GM21423 (cell line): Measurements from ENCODE around the gene EFR3B.

ENCODE experiments used
- ATAC-seq: cut with Tn5 transposase; IDR thresholded peaks from one replicate; pipeline ENCODE4 v1.9.1; 2021; ENCODE audit warnings: mild to moderate bottlenecking, moderate library complexity; ENCODE audit not compliant: unreplicated experiment

Gene EFR3B

DNA sequence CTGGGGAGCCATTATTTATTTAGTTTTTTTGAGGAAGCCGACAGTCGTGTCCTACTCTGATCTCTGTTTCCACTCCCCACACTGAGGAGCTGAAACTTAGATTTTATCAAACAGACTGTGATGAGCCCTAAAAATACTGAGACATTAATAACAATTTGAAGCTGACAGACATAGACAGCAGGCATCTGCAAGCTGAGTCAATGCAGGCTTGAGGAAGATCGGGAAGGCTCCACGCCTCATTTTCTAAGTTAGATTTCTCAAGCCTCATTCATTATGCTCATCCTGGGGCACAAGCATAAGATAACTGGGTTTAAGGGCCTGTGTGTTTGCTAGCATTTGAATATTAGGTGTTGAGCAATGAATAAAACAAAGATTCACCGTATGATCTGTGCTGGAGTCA, 26.3 kb downstream of the EFR3B start:
- ATAC-seq, result no peak

DNA sequence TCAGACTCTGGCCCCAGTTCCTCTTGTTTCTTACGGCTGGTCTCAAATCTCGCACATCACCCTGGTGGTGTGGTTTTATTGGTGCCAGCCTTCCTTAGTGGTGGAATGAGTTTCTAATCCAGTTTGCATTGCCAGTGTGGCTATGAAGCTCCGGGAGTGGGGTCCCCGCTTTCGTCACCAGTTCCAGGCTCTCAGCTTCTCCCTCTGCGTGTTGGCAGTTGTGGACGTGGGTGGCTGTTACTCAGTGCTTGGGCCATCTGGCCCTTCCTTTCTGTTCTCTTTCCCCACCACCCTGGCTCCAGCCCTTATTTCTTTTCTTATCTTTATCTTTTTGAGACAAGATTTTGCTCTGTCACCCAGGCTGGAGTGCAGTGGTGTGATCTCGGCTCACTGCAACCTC, 30.1 kb downstream of the EFR3B start:
- no peak for ATAC-seq

DNA sequence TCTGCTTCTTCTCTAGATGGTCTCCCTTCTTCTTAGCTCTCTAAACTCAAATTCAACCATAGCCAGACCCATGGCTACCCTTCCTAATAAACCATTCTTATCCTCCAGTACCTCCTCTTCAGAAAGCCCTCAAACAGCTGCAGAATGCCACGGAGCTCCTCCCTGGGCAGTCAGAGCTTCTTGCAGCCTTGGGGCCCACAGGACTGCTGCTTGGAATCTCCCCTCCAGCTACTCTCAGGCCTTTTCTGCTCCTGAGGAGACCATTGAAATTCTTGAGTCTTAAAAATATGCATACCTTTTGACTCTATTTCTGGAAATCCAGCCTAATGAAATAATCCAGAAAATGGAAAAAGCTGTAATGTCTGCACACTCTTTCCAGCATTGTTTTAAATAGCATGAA, 30.7 kb downstream of the EFR3B start:
- ATAC-seq, result no peak

DNA sequence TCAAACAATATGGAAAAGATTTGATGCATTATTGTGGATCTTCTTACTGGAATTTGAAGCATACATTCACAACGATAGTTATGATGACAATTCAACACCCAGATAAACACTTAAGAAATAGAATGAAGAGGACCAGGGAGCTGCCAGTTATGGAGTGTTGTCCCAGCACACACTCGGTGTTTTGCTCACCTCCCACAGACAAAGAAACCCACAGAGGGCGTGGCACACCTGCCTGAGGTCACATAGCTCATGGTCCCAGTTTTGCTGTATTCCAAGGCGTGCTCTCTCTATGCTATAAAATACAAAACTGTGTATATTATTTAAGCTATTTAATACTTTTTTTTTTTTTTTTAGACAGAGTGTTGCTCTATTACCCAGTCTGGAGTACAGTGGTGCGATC, 31.1 kb downstream of the EFR3B start:
- ATAC-seq, result no peak

DNA sequence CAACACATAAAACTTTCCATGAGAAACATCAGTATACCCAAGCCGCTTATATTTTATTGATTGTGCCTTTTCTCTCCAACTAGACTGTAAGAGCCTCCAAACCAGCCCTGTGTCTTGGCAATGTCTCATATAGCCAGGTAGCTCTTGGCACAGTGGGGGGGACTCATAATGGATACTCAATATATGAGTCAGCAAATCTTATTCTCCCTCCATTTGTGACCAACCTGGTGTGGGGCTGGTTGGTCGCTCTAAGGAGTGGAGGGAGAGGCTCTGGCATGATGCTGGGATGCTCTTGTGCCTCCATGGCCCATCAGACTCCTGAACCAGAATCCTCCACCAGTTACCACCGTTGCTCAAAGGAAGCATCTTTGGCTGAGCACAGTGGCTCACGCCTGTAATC, 32.0 kb downstream of the EFR3B start:
- ATAC-seq, result no peak

DNA sequence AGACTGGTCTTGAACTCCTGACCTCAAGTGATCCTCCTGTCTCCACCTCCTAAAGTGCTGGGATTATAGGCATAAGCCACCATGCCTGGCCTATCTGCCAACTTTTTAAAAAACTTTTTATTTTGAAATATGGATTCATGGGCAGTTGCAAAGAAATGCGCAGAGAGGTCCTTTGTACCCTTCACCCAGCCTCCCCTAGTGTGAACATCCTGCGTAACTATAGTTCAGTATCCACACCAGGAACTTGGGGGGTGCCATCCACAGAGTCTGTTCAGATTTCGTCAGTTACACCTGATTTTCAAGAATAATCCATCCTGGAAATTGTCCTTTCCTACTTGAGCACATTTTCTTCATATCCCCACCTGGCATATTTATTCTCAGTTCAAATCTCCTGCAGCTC, 33.0 kb downstream of the EFR3B start:
- ATAC-seq, result no peak

- ATAC-seq, result no peak
Measured at GRCh38 chr2:25076749-25077148, 34.9 kb downstream of the EFR3B start.

DNA sequence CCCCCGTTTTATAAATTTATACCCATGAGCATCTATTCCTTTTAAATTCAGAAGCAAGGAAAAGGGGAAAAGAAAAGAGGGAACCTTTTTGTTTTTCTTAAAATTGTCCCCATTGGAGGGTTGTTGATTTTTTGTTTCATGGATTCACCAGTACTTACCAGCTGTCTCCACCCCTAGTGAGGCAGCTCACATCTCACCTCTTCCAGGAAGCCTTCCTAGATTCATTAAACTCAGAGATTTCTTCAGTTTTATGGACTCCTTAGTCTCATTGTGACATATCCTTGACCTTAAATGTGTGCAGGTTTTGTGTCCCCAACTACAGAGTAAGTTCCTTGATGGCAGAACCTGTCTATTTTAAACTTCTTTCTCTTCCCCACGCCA, 35.9 kb downstream of the EFR3B start:
- no peak for ATAC-seq

DNA sequence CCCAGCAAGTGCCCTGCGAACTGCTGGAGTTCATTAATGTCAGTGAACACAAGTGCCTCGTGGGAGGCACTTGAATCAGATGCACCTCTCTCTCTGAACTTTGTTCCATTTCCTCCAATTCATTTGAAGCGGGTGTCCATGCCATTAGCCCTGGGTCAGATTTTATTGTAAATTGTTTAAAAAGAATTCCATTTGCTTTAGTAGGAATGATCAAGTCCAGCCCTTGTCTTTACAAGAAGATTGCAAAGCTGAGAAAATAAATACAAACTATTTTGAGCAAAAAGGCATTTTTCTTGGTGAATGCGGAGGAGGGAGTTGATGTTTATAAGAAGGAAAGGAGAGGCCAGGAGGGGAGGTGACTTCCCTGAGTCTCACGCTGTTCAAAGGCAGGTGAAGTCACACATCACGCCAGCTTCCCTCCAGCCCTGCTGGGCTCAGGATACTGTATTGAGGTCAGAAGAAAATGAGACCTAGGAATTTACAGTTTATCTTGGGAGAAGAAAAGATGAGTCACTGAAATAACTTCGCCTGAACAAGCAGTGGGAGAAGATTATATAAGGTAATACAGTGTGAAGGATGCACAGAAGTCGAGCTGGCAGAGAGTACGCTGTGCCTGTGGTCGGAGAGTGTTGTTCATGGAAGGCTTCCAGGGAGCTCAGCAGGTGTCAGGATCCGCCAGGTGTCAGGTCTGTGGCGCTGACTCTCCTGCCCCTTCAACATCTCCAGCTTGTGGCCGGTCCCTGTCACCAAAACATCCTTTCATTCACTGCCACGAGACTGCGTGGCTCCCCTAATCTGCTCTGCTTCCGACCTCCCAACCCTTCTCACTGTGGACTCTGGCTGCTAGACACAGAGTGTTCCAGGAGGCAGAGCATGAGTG, 36.5 kb downstream of the EFR3B start:
- no peak for ATAC-seq

- ATAC-seq, result no peak
Measured at GRCh38 chr2:25079050-25079635, 37.3 kb downstream of the EFR3B start.

DNA sequence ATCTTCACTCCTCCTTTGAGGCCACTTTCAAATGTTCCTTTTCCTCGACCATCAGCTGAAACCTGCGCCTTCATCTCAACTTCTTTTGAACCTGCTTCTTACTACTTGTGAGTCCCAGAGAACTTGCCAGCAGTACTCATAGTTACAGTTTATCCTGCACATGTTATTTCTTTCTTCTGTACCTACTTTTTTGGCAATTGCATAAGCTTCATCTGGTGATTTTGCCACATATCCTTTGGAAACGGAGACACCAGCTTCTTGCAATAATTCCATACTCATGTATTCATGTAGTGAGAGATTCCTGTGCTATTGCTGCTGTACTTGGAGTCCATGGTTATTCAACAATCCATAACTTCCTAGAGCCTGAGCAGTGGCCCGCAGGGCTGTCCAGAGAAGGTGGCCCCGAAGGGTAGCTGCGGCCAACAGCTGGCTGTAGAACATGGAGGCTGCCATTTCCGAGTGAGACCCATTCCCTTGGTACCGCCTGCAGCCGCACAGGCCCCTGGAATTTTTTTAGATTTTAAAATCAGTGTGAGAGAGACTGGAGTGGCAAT, 39.4 kb downstream of the EFR3B start:
- no peak for ATAC-seq

- ATAC-seq, result no peak
Measured at GRCh38 chr2:25082002-25082622, 40.2 kb downstream of the EFR3B start.

DNA sequence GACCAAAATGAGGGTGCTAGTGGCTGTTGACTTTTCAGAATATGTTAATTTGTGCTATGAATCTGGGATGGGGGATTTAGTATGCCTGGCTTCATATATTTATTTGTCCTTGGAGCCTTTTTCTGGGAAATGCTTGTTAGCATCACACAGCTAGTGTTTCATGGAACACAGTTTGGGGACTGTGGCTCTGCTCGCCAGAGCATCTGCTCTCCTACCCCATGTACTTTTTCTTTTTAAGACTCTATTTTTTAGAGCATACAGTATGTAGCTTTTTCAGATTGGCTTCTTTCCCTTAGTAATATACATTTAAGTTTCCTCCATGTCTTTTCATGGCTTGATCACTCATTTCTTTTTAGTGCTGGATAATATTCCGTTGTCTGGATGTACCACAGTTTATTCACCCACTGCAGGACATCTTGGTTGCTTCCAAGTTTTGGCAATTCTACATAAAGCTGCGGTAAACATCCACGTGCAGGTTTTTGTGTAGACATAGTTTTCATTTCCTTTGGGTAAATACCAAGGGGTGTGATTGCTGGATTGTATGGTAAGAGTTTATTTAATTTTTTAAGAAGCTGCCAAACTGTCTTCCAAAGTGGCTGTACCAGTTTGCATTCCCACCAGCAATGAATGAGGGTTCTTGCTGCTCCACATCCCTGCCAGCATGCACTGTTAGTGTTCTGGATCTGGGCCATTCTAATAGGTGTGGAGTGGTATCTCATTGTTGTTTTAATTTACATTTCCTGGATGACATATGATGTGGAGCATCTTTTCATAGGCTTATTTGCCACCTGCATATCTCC, 44.1 kb downstream of the EFR3B start:
- no peak for ATAC-seq

- ATAC-seq, result no peak
Measured at GRCh38 chr2:25088817-25089516, 47.1 kb downstream of the EFR3B start.

- ATAC-seq, result no peak
Measured at GRCh38 chr2:25089605-25090315, 47.9 kb downstream of the EFR3B start.

GRCh38 chr2:25090801-25091200, 48.9 kb downstream of the EFR3B start:
- no peak for ATAC-seq

GRCh38 chr2:25091265-25091664, 49.4 kb downstream of the EFR3B start:
- ATAC-seq, result no peak

DNA sequence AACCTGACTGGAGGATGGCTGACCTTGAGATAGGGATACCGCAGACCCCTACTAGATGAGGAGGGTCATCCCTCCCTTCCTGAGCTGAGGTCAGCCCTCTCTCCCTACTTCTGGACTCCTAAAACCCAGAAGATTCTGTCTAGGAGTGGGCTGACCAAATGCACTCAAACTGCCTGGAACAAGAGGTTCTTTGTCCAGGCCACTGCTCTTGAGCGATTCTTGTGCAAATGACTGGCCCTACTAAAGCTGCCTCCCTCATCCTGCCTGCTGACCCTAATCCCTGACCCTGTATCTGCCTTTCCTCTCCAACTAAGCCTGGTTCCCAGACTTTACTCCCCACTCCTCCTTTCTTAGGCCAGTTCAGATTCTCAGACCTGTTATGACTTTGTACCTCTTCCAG, 56.2 kb downstream of the EFR3B start:
- ATAC-seq, result no peak

GRCh38 chr2:25098670-25099486, 57.0 kb downstream of the EFR3B start:
- no peak for ATAC-seq
